Measurements from ENCODE around the gene SLC7A14.

Gene SLC7A14

GRCh38 chr3:170467007-170467406, 118.9 kb downstream of the SLC7A14 start:
- no peak for DNase-seq

DNA sequence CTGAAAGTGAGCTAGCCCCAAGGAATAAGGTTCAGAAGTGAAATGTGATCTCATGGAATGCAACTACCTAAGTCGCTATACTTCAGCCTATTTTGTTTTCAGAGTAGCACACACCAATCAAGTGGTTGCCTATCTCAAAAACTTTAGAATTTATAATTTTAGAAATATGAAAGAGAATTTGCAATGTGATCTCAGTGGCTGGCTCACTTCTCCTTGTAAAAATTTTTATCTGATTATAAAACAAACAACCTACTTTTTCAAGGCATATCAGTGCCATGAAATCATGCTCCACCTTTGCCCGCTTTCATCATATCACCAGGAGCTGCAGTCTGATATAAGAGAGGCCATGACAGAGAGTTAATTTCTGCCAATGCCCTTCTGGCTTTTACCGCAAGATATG, 119.9 kb downstream of the SLC7A14 start:
- no peak for DNase-seq

DNA sequence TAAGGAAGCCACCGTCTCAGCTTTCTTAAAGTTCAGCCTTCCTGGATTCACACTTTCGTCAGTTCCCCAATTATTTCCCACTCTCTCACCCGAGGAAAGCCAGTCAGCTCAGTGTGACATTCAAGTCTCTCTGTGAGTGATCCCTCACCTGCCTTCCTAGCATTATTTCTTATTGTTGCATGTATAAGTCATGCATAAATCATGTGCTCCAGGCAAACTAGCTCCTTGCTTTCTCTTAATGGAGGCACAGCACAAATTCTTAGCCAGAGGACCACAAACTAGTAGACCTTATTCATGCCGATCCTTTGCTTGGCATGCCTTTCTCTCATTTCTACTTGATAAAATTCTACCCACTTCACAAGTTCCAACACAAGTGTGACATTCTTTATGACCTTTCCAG, 122.9 kb downstream of the SLC7A14 start:
- DNase-seq: no peak

DNA sequence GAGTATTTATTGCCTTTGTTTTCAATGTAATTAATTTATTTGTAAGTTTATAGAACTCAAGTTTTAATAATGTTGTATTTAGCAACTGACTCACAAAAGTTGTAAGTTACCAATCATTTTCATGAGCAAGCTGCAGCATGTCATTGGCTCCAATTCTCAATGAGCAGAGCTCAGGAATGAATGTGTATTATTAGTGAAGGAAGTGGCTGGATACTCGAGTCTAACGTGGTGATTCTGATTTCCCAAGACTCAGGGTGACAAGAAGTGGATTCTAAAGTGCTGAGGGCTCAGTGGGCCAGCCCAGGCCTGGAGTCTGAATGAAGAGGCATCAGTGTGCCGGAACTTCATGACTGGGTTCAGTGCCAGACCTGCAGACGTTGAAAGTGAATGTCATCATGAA, 127.6 kb downstream of the SLC7A14 start:
- DNase-seq: no peak

DNA sequence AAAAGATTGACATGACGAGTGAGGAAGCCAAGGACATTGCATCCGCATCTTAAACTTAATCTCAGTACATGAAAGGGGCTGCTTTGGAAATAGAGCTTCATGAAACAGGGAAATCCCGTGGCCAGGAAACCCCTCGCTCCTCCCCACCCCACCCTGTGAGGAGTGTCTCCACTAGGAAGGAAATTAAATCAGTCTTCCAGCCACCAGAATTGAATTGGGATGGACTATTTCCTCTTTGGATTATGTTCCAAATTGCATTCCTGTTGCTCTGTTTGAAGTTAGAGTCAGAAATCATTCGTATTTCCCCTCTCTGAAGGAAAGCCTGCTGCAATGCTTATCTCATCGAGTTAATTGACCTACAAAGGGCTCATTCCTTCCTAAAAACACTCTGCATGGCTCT, 131.4 kb downstream of the SLC7A14 start:
- no peak for DNase-seq

DNA sequence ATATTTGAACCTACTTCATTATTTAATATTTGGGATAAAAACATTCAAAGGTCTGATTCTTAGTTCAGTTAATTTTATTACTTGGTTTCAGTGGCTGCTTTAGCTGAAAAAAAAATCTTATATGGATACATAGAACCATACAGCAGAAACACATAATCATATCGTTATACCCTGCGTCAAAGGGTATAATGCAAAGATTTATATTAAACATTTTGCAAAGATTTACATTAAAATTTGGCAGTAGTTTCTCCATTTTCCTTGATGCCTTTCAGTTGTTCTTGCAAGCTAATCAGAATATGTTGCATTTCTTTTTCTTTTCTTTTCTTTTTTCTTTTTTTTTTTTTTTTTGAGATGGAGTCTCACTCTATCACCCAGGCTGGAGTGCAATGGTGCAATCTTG, 135.8 kb downstream of the SLC7A14 start:
- DNase-seq: no peak

DNA sequence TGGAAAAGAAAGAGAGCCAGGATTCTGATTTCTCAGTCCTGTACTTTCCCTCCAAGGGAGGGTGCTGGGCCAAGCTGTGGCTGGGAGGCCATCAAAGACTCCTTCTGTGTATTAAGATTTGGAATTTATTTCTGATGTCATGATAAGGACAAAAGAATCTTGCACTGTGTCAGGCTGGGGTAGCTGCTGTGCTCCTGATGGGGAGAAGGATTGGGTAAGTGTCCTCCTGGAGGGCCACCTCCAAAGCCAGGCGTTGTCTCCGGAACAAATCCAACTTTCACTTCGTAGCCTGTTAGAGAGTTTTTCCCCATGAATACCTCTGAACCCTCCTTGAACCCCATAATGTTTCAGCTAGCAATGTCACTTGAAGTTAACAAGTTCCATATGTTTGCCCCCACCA, 137.3 kb downstream of the SLC7A14 start:
- DNase-seq: no peak

GRCh38 chr3:170443457-170443856, 142.4 kb downstream of the SLC7A14 start:
- no peak for DNase-seq

GRCh38 chr3:170442947-170443346, 142.9 kb downstream of the SLC7A14 start:
- DNase-seq: no peak

DNA sequence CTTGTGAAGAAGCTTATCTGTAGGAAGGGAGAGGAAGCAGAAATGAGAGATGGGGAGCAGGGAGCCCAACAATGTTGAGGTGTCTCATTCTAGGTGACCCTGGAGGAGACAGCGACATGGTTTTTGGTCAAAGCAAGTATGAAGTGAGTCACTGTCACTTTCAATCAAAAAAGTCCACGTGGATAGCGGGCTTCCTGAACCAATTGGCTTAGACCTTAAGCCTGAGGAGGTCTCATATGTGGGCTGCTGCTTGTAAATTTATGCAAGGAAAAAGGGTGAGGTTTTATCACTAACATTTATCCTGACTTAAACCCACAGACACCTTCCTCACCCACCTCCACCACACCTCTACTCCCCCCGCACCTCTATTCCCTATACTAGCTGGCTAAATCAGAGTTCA, 144.5 kb downstream of the SLC7A14 start:
- no peak for DNase-seq

DNA sequence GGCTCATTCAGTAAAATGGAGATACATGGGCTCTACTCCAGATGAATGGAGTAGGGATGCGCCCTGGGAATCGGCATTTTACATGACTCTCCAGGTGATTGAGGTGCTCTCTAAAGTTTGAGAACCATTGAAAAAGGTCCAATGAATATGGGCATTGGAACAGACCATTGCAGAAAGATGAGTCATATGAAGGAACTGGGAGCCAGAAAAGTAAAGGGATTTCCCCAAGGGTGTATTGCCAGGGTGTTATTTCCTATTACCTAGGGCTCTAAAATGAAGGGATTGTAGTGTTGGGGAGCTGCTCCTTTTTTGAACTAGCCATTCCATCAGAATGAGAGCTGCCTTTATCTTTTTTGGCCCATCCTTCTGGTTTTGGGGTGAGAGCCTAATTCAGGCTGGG, 145.5 kb downstream of the SLC7A14 start:
- DNase-seq: no peak

- DNase-seq: no peak
These were observed 147.0 kb downstream of the SLC7A14 start for GRCh38 chr3:170438836-170439235.

GRCh38 chr3:170437696-170438407, 148.0 kb downstream of the SLC7A14 start:
- no peak for DNase-seq

DNA sequence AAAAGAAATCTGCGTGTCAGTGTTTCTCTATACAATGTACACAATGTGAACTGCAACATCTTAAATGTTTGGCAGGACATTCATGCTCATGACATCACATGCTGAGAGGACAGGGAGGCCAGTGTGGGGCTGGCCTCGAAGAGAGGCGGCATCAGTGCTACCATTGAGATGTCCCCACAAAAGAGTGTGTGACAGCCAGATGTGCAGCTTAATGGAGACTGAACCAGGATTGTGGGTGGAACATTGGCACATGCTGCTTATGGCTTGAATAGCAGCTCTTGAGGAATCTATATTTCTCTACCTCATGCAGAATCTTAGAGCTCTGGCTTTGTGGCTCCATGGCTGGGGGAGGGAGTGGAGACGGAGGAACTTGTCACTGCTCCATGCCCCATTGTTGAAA, 148.7 kb downstream of the SLC7A14 start:
- DNase-seq: no peak

- DNase-seq: no peak
These were observed 149.2 kb downstream of the SLC7A14 start for GRCh38 chr3:170436697-170437096.

- no peak for DNase-seq
These were observed 153.5 kb downstream of the SLC7A14 start for GRCh38 chr3:170432416-170432815.

DNA sequence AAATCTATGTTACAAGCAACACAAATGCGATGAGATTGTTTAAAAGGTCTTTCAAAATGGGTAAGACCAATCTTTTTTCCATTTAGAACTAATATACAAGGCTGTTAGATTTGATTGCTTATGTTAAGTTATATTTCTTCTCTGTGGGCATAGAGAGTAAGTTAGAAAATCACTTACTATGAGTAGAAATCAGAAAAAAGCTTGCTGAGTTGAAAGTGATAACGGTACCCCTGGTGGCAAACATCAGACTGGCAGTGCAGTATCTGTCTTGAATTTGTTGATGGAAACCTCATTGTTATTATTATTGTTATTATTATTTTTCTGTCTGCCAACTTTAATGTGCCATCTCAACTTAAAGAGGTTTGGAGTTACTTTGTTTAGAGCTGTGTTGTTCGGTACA, 154.8 kb downstream of the SLC7A14 start:
- no peak for DNase-seq

DNA sequence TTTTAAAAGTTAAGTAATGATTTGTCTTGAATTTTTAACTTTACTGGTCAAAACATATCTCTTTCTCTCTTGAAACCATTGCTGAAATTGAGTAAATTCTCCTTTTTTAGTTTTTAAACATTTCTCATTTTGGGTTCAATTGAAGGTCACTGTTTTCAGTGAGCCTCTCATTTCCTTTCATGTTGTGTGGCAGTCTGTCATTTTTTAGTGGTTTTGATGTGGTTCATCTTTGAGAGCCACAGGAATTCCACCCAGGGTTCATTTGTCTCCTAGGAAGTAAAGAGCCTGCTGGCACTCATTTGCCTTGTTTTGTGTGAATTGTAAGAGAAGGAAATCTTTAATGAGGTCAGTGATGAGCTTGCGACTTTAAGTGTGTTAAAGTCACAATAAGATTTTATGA, 156.8 kb downstream of the SLC7A14 start:
- no peak for DNase-seq

DNA sequence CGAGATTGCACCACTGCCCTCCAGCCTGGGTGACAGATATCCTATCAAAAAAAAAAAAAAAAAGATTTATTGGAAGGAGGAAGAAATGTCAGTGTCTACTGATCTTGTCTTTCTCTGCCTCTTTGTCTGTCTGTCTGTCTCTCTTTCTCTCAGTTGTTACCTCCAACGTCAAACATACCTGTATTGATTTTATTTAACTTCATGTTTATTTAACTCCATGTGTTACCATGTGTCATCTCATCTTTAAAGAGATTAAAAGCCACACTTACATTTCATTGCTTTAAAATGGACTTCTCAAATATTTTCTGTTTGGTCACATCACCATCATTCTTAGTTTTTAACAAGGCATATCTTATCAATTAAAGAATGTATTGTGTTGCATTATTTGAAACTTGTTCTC, 157.8 kb downstream of the SLC7A14 start:
- no peak for DNase-seq

DNA sequence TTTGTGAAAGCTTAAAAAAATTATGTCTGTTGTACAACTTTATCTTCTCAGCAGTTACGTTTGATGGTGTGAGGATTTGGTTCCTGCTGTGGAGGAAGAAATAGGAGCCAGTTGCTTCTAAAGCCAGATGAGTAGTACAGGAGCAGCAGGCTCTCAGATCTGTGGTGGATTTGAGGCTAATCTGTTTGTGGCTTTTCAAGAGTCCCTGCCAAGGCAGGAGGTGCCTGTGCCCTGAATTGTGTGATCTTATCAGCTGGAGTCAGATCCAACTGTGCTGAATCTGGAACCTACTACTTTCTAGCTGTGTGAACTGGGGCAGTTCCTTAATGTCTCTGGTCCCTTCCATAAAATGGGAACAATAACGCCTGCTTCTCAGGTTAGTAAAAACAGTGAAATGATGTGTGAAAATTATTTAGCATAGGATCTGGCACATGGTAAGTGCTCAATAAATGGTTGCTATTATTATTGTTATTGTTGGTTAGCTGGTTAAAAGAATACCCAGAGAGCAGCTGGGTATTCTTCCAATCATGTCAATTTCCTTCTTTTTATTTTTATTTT, 159.6 kb downstream of the SLC7A14 start:
- DNase-seq: no peak

- DNase-seq: no peak
These were observed 160.2 kb downstream of the SLC7A14 start for GRCh38 chr3:170425491-170426239.

- no peak for DNase-seq
These were observed 161.0 kb downstream of the SLC7A14 start for GRCh38 chr3:170424879-170425278.

DNA sequence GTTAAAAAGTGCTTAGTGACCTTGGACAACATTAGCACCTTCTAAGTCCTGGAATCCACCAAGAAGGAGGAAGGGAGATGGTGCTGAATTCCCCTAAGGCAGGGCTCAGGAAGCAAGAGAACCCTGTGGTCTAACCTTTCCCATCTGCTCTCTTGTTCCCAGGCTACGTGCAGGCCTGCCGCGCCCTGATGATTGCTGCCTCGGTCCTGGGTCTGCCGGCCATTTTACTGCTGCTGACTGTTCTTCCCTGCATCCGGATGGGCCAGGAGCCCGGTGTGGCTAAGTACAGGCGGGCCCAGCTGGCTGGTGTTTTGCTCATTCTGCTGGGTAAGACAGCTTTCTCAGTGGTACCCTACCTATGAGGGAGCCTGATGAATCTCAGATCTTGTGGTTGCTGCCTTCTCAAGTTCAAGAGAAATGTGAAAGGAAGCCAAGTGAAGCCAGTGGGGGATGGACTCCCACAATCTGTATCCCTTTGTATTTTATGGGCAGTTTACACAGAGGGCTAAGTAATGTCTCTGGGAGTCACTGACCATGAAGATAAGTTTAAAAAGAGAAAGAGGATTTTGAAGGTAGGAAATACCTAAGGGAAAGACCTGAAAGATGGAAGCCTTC, 162.8 kb downstream of the SLC7A14 start:
- no peak for DNase-seq

GRCh38 chr3:170421758-170422157, 164.1 kb downstream of the SLC7A14 start:
- DNase-seq: no peak

Data from T1000 (cell line).